ENCODE measurements around the gene LRFN3. TPM values are rescaled to one million over a fixed set of nuclear protein-coding genes. Genes with fewer than 3 reads are reported as not detected.
"Not testable (repeated sequence)": the region's sequence is repeated elsewhere in the genome, so short reads cannot be mapped to it uniquely, and the experiment has no call there.

Gene LRFN3, protein sequence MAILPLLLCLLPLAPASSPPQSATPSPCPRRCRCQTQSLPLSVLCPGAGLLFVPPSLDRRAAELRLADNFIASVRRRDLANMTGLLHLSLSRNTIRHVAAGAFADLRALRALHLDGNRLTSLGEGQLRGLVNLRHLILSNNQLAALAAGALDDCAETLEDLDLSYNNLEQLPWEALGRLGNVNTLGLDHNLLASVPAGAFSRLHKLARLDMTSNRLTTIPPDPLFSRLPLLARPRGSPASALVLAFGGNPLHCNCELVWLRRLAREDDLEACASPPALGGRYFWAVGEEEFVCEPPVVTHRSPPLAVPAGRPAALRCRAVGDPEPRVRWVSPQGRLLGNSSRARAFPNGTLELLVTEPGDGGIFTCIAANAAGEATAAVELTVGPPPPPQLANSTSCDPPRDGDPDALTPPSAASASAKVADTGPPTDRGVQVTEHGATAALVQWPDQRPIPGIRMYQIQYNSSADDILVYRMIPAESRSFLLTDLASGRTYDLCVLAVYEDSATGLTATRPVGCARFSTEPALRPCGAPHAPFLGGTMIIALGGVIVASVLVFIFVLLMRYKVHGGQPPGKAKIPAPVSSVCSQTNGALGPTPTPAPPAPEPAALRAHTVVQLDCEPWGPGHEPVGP
- total RNA-seq: 10 to 100 TPM; 11.2 to 11.4 TPM
- 1 to 10 TPM in 2 of 3 donors, under 1 TPM in 1; 0.62 to 1.4 (median 1.1) TPM for polyA plus RNA-seq
- total RNA-seq: 5.7 to 10.9 (median 7.1) reads per million in 6 experiments

GRCh38 chr19:35935911-35936737 lies at the start of gene LRFN3:
TSS of gene LRFN3 (plus strand) at chr19:35936374. CDS start at chr19:35939426, 3,052 bp downstream.
- POLR2A ChIA-PET: no interaction called here
- peaks cover 24 to 58% (median 44%) of the 10 kb centered on the region in 4 donors for H3K4me1 Mint-ChIP-seq

DNA sequence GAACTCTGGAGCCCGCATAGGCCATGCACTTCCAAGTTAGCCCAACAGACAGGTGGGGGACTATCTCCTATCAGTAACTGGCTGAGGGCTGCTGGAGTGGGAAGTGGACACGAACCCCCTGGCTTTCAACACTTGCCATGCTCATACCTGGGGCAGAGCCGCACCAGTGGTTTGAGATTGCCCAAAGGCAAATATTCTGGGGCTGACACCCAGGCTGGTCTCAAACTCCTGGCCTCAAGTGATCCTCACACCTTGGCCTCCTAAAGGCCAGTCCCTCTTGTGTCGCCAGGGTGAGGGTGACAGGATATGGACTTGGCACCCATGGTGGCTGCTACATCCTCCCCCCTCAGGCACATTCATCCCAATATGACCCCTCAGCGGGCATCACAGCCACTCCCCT lies 49.0 kb upstream of the LRFN3 start:
- Mint-ChIP-seq H3K9me3 (no peaks in the 10 kb centered on the region), H3K4me3 (no peak overlapping the region), H3K27ac (peak overlapping the region in 2 of 10 donors; percentile 81 to 92), H3K4me1 (peaks cover 5 to 14% (median 9%) of the 10 kb centered on the region in 4 donors), H3K27me3 (no peaks in the 10 kb centered on the region), H3K36me3 (peaks cover 8 to 59% (median 22%) of the 10 kb centered on the region in 3 donors)
- DNase-seq (no peak), ATAC-seq (no peak)
- POLR2A ChIA-PET: no interaction called here

More at GRCh38 chr19:35935911-35936737, at the start of gene LRFN3:
- ATAC-seq: peak in 1 of 2 donors; percentile 10
- H3K27ac Mint-ChIP-seq: peak within 1 kb of the TSS; percentile 84 to 96 (median 90)
- no peaks in the 10 kb centered on the region for H3K9me3 Mint-ChIP-seq
- peaks cover 0 to 4% (median 0%) of the 10 kb centered on the region in 5 donors for H3K27me3 Mint-ChIP-seq
- peaks cover 0 to 21% (median 2%) of the 10 kb centered on the region in 3 donors for H3K36me3 Mint-ChIP-seq
- peak within 1 kb of the TSS; percentile 81 to 96 (median 92) for H3K4me3 Mint-ChIP-seq
- DNase-seq: peak in 5 of 10 donors; percentile 25 to 67 (median 43)

DNA sequence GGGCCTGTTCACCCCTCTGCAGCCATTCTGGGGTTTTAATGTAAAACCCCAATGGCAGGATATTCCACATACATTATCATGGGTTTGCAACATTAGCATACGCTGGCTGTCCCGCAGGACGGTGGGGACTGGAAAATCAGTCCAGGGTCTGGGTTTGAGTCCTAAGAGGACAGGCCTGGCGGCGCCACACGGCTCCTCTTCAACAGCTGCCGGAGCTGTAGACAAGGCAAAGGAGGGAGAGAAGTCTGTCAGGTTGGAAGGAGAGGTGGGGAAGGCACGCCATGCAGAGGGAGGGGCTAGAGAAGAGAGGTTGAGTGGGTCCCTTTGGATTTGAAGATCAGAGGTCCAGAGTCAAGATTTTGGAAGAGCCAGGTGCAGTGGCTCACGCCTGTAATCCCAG lies 47.8 kb upstream of the LRFN3 start:
- no peak for ATAC-seq
- peak overlapping the region in 7 of 10 donors; percentile 36 to 92 (median 63) for H3K27ac Mint-ChIP-seq
- no peaks in the 10 kb centered on the region for H3K9me3 Mint-ChIP-seq
- no peaks in the 10 kb centered on the region for H3K27me3 Mint-ChIP-seq
- H3K4me1 Mint-ChIP-seq: peaks cover 4 to 11% (median 9%) of the 10 kb centered on the region in 4 donors
- POLR2A ChIA-PET: no interaction called here
- H3K36me3 Mint-ChIP-seq: peaks cover 8 to 69% (median 22%) of the 10 kb centered on the region in 3 donors
- DNase-seq: no peak
- H3K4me3 Mint-ChIP-seq: no peak overlapping the region

DNA sequence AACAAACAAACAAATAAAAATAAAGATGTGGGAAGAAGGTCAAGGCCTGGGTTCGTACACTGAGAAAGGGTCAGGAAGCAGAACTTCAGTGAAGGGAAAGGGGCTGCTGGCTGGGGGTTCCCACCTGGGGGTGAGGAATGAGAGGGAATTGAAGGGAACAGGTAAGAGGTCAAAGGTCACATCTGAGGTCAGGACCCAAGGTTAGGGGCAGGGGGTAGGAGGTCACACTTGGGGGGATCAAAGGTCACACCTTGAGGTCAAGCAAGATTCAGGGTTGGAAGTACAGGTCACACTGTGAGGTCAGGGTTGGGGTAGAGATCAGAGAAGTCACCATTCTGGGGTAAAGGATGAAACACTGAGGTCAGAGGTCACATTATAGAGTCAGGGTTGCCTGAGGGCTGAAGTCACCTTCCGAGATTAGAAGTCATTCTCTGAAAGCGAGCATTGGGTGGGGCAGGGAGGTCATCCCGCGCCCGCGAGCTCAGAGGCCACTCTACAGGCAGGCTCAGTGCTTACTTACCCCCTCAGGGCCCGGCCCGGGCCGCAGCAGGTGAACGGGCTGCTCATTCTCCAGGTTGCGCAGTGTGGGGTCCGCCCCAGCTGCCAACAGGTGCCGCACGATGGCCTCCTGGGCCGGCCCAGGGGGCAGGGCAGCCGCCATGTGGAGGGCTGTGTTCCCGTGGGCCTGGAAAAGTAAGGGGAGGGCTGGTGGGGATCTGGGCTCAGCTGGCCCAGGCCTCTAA lies 46.6 kb upstream of the LRFN3 start:
- DNase-seq (no peak), ATAC-seq (no peak)
- no peaks in the 10 kb centered on the region for H3K27me3 Mint-ChIP-seq
- POLR2A ChIA-PET: interaction anchor here (0.6 to 1.0 kb wide), 3 partner anchors 9 to 163 kb away, joined by 3 to 4 read pairs (median 4); no protein-coding TSS in a partner anchor
- peaks cover 8 to 81% (median 22%) of the 10 kb centered on the region in 3 donors for H3K36me3 Mint-ChIP-seq
- no peak overlapping the region for H3K4me3 Mint-ChIP-seq
- H3K27ac Mint-ChIP-seq: peak overlapping the region in 3 of 10 donors; percentile 6 to 40 (median 34)
- H3K4me1 Mint-ChIP-seq: peaks cover 4 to 13% (median 9%) of the 10 kb centered on the region in 4 donors
- H3K9me3 Mint-ChIP-seq: no peaks in the 10 kb centered on the region

- Mint-ChIP-seq H3K4me3 (no peak overlapping the region), H3K27me3 (no peaks in the 10 kb centered on the region), H3K27ac (peak overlapping the region in 3 of 10 donors; percentile 36 to 62 (median 44)), H3K36me3 (peaks cover 8 to 86% (median 22%) of the 10 kb centered on the region in 3 donors), H3K4me1 (peaks cover 7 to 13% (median 10%) of the 10 kb centered on the region in 4 donors), H3K9me3 (no peaks in the 10 kb centered on the region)
- DNase-seq (no peak), ATAC-seq (no peak)
- POLR2A ChIA-PET: interaction anchor here (0.8 to 1.0 kb wide), 2 partner anchors 8 to 39 kb away, joined by 3 to 4 read pairs; no protein-coding TSS in a partner anchor
Observed at GRCh38 chr19:35890113-35890650, 46.0 kb upstream of the LRFN3 start.

GRCh38 chr19:35891819-35892218 lies 44.4 kb upstream of the LRFN3 start:
- not testable (repeated sequence) for DNase-seq

DNA sequence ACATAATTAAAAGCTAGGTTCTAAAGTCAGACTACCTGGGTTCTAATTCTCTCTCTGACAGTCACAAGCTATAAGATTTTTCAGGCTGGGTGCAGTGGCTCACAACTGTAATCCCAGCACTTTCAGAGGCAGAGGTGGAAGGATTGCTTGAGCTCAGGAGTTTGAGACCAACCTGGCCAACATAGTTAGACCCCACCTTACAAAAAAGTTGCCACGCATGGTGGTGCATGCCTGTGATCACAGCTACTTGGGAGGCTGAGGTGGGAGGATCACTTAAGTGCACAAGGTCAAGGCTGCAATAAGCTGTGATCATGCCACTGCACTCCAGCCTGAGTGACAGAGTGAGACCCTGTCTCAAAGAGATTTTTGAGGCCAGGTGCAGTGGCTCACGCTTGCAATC lies 41.8 kb upstream of the LRFN3 start:
- no peak for ATAC-seq
- DNase-seq: no peak
- H3K27me3 Mint-ChIP-seq: no peaks in the 10 kb centered on the region
- H3K4me3 Mint-ChIP-seq: no peak overlapping the region
- POLR2A ChIA-PET: interaction anchor here (0.6 to 1.5 kb wide), 4 partner anchors 11 to 84 kb away, joined by 3 to 6 read pairs (median 3); no protein-coding TSS in a partner anchor
- no peaks in the 10 kb centered on the region for H3K9me3 Mint-ChIP-seq
- peaks cover 0 to 71% (median 8%) of the 10 kb centered on the region in 3 donors for H3K36me3 Mint-ChIP-seq
- H3K27ac Mint-ChIP-seq: peak overlapping the region in 1 of 10 donors; percentile 48
- peaks cover 12 to 38% (median 30%) of the 10 kb centered on the region in 4 donors for H3K4me1 Mint-ChIP-seq

More at GRCh38 chr19:35891819-35892218, 44.4 kb upstream of the LRFN3 start:
- H3K9me3 Mint-ChIP-seq, H3K4me3 Mint-ChIP-seq, POLR2A ChIA-PET, ATAC-seq, H3K27me3 Mint-ChIP-seq: not testable (repeated sequence)
- Mint-ChIP-seq H3K4me1 (peaks cover 12 to 25% (median 16%) of the 10 kb centered on the region in 4 donors), H3K36me3 (peaks cover 8 to 89% (median 21%) of the 10 kb centered on the region in 3 donors), H3K27ac (peak overlapping the region in 2 of 10 donors; percentile 22 to 56)

DNA sequence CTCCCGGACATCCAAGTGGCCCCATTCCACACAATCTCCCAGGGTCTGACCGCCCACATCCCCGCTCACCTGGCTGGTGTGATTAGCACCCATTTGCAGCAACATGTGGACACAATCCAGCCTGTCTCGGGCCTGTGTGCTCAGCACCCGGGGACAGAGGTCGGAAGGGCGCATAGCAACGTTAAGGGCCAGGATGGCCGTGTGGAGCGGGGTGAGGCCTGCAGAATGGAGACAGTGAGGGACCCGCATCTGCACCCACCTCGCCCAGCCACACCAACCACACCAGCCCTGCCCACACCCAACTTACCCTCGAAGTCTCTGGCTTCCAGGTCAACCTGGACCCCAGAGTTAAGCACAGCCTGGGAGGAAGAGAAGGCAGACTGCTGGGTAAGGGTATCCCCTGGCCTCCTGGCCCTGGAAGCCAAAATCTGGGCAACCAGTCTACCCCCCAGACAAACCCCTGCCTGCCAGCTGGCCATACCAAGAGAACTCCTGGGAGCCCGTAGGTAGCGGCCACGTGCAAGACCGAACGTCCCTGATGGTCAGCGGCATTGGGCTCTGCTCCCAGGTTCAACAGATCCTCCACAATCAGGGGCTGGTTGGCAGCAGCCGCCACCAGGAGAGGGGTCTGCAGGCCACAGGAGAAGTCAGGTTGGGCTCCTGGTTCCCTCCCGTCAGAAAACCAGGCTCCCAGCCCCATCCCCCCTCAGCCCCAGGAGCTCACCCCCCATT lies 40.1 kb upstream of the LRFN3 start:
- DNase-seq: no peak
- H3K36me3 Mint-ChIP-seq: peaks cover 0 to 56% (median 2%) of the 10 kb centered on the region in 3 donors
- no peaks in the 10 kb centered on the region for H3K27me3 Mint-ChIP-seq
- H3K27ac Mint-ChIP-seq: peak overlapping the region in 7 of 10 donors; percentile 14 to 85 (median 65)
- no peaks in the 10 kb centered on the region for H3K9me3 Mint-ChIP-seq
- H3K4me3 Mint-ChIP-seq: peak overlapping the region in 4 of 10 donors; percentile 9 to 54 (median 46)
- ATAC-seq: no peak
- POLR2A ChIA-PET: interaction anchor here (1.0 to 2.1 kb wide), 2 partner anchors 10 to 34 kb away, joined by 4 to 8 read pairs; no protein-coding TSS in a partner anchor
- peaks cover 10 to 43% (median 37%) of the 10 kb centered on the region in 4 donors for H3K4me1 Mint-ChIP-seq

DNA sequence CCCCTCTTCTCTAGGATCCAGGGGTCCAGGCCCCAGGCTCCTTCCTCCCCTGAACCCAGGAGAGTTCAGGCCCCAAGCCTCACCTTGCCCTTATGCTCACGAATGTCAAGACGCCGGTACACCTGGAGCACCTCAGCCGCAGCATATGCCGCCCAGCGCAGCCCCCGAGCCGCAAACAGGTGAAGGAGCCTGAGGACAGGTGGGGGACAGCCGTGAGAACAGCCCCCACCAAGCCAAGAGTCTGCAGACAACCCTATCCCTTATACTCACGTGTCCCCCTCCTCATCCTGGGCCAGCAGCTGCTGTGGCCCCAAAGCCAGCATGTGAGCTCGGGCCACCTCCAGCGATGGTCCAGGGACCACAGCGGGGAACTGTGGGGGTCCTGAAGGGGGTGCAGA lies 39.5 kb upstream of the LRFN3 start:
- ATAC-seq (no peak), DNase-seq (no peak)
- Mint-ChIP-seq H3K9me3 (no peaks in the 10 kb centered on the region), H3K27me3 (no peaks in the 10 kb centered on the region), H3K4me3 (peak overlapping the region in 3 of 10 donors; percentile 22 to 30 (median 25)), H3K27ac (peak overlapping the region in 4 of 10 donors; percentile 11 to 93 (median 74)), H3K36me3 (peaks cover 0 to 54% (median 0%) of the 10 kb centered on the region in 3 donors), H3K4me1 (peaks cover 10 to 47% (median 40%) of the 10 kb centered on the region in 4 donors)
- POLR2A ChIA-PET: interaction anchor here (1.0 to 2.1 kb wide), 2 partner anchors 11 to 33 kb away, joined by 4 to 8 read pairs; no protein-coding TSS in a partner anchor

- Mint-ChIP-seq H3K27me3 (no peaks in the 10 kb centered on the region), H3K9me3 (no peaks in the 10 kb centered on the region), H3K4me3 (peak overlapping the region; percentile 90 to 100 (median 95)), H3K4me1 (peaks cover 17 to 59% (median 48%) of the 10 kb centered on the region in 4 donors), H3K36me3 (peaks cover 0 to 44% (median 0%) of the 10 kb centered on the region in 3 donors), H3K27ac (peak overlapping the region; percentile 76 to 99 (median 97))
- ATAC-seq: no peak
- no peak for DNase-seq
- POLR2A ChIA-PET: interaction anchor here (0.7 to 2.1 kb wide), 8 partner anchors 8 to 271 kb away, joined by 3 to 12 read pairs (median 4); no protein-coding TSS in a partner anchor
Observed at GRCh38 chr19:35897706-35898451, 38.3 kb upstream of the LRFN3 start.

Measured in naive thymus-derived CD8-positive, alpha-beta T cell (primary cell).